ENCODE measurements around the gene ZBTB7C. TPM values are rescaled to one million over a fixed set of nuclear protein-coding genes. Genes with fewer than 3 reads are reported as not detected.

Gene ZBTB7C
- total RNA-seq, 1 donor from 2014 or later, result 0.11 TPM

- H3K27ac Mint-ChIP-seq (ENCODE audit: unreplicated experiment), result no peak overlapping the region
Measured at GRCh38 chr18:48308755-48309575, 100.2 kb downstream of the ZBTB7C start.

GRCh38 chr18:48308027-48308635 lies 101.1 kb downstream of the ZBTB7C start:
- H3K9me3 Mint-ChIP-seq (ENCODE audit: unreplicated experiment), result no peaks in the 10 kb centered on the region
- no peak for TF ChIP-seq CTCF (IDR thresholded peaks at IDR 0.05)

More at GRCh38 chr18:48308755-48309575, 100.2 kb downstream of the ZBTB7C start:
- H3K4me3 Mint-ChIP-seq (ENCODE audit: unreplicated experiment), result no peak overlapping the region
- TF ChIP-seq CTCF (IDR thresholded peaks at IDR 0.05), result no peak
- no peaks in the 10 kb centered on the region for H3K9me3 Mint-ChIP-seq (ENCODE audit: unreplicated experiment)
- no peaks in the 10 kb centered on the region for H3K36me3 Mint-ChIP-seq (ENCODE audit: unreplicated experiment)
- H3K27me3 Mint-ChIP-seq (ENCODE audit: unreplicated experiment), result peaks cover 33% of the 10 kb centered on the region
- DNase-seq (ENCODE audit: extremely low spot score, unreplicated experiment), result no peak
- no peaks in the 10 kb centered on the region for H3K4me1 Mint-ChIP-seq (ENCODE audit: unreplicated experiment)

GRCh38 chr18:48306838-48307237 lies 102.3 kb downstream of the ZBTB7C start:
- H3K4me1 Mint-ChIP-seq (ENCODE audit: unreplicated experiment), result no peaks in the 10 kb centered on the region
- H3K27me3 Mint-ChIP-seq (ENCODE audit: unreplicated experiment), result peaks cover 19% of the 10 kb centered on the region
- no peak for TF ChIP-seq CTCF (IDR thresholded peaks at IDR 0.05)
- no peaks in the 10 kb centered on the region for H3K36me3 Mint-ChIP-seq (ENCODE audit: unreplicated experiment)
- DNase-seq (ENCODE audit: extremely low spot score, unreplicated experiment), result no peak
- H3K27ac Mint-ChIP-seq (ENCODE audit: unreplicated experiment), result no peak overlapping the region
- H3K4me3 Mint-ChIP-seq (ENCODE audit: unreplicated experiment), result no peak overlapping the region
- H3K9me3 Mint-ChIP-seq (ENCODE audit: unreplicated experiment), result no peaks in the 10 kb centered on the region

More at GRCh38 chr18:48308027-48308635, 101.1 kb downstream of the ZBTB7C start:
- Mint-ChIP-seq H3K27ac (ENCODE audit: unreplicated experiment) (no peak overlapping the region), H3K27me3 (ENCODE audit: unreplicated experiment) (peaks cover 30% of the 10 kb centered on the region), H3K36me3 (ENCODE audit: unreplicated experiment) (no peaks in the 10 kb centered on the region), H3K4me1 (ENCODE audit: unreplicated experiment) (no peaks in the 10 kb centered on the region), H3K4me3 (ENCODE audit: unreplicated experiment) (no peak overlapping the region)
- DNase-seq (ENCODE audit: extremely low spot score, unreplicated experiment), result no peak

- no peak for TF ChIP-seq CTCF (IDR thresholded peaks at IDR 0.05)
- Mint-ChIP-seq H3K27ac (ENCODE audit: unreplicated experiment) (no peak overlapping the region), H3K4me1 (ENCODE audit: unreplicated experiment) (peaks cover 5% of the 10 kb centered on the region), H3K27me3 (ENCODE audit: unreplicated experiment) (peaks cover 9% of the 10 kb centered on the region), H3K36me3 (ENCODE audit: unreplicated experiment) (no peaks in the 10 kb centered on the region), H3K4me3 (ENCODE audit: unreplicated experiment) (no peak overlapping the region), H3K9me3 (ENCODE audit: unreplicated experiment) (no peaks in the 10 kb centered on the region)
- no peak for DNase-seq (ENCODE audit: extremely low spot score, unreplicated experiment)
Measured at GRCh38 chr18:48304906-48305693, 104.1 kb downstream of the ZBTB7C start.

Measured in osteocyte (in vitro differentiated cells).